Erythroblast (primary cell): ENCODE measurements around the gene ZDHHC16.
"Not testable (repeated sequence)": the region's sequence is repeated elsewhere in the genome, so short reads cannot be mapped to it uniquely, and the experiment has no call there.

Experiments
- DNase-seq, 2 experiments: peaks; one replicate each; lab custom pipeline; 2025; lab: John Stamatoyannopoulos, UW
- GATA1 ChIP-seq: IDR thresholded peaks from 2 replicates; pipeline ENCODE4 v1.6.1; 2011; ENCODE audit warnings: low read depth, mild to moderate bottlenecking, control low read depth, low read length, moderate library complexity
- POLR2A ChIP-seq: IDR thresholded peaks from 2 replicates; pipeline ENCODE4 v1.6.1; 2011; ENCODE audit warnings: mild to moderate bottlenecking, low read length

Gene ZDHHC16

DNA sequence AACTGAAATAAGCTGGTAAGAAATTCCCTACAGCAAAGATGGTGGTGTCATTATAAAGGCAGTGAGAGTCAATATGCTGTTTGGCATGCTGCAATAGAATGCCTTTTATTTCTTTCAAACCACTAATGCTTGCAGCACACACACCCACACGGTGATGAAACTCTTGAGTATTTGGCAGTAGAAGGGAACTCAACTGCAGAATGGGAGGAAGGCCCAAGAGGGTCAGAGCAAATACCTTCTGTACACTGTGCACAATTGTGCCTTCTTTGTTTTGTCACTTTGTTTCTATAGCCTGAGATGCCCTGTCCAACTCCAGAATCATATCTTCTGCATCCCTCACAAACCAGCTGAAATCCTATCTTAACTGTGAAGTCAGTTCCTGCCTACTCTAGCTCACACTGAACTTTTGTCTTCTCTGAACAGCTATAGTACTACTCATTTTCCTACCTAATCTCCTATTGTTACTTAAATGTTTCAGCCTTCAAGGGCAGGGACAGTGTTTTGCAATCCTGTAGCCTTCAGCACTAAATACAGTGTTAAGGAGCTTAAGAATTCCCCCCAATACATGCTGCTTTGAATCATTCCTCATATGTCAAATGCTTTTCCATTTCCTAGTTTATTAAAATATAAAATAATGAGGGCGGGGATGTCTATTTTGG lies 30.1 kb downstream of the ZDHHC16 start:
- TF ChIP-seq GATA1, result no peak
- no peak for DNase-seq

- not testable (repeated sequence) for DNase-seq
Observed at GRCh38 chr10:97479410-97479809, 33.4 kb downstream of the ZDHHC16 start.

GRCh38 chr10:97479939-97480338 lies 34.0 kb downstream of the ZDHHC16 start:
- no peak for TF ChIP-seq GATA1
- no peak for TF ChIP-seq POLR2A
- no peak for DNase-seq

GRCh38 chr10:97481071-97481470 lies 35.1 kb downstream of the ZDHHC16 start:
- DNase-seq, result no peak
- TF ChIP-seq POLR2A (no peak), GATA1 (no peak)

DNA sequence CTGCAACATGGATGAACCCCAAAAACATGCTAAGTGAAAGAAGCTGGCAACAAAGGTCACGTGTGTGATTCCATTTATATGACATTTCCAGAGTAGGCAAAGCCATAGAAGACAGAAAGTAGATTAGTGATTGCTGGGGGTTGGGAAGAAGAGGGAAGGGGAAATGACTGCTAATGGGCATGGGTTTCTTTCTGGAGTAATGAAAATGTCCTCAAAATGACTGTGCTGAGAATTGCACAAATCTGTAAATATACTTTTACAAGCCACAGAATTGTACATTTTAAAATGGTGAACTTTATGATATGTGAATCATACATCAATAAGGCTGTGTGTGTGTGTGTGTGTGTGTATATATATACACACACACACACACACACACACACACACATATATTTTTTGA lies 36.4 kb downstream of the ZDHHC16 start:
- no peak for DNase-seq
- no peak for TF ChIP-seq GATA1
- TF ChIP-seq POLR2A, result no peak

GRCh38 chr10:97483506-97483905 lies 37.5 kb downstream of the ZDHHC16 start:
- DNase-seq, result no peak
- TF ChIP-seq POLR2A (no peak), GATA1 (no peak)

DNA sequence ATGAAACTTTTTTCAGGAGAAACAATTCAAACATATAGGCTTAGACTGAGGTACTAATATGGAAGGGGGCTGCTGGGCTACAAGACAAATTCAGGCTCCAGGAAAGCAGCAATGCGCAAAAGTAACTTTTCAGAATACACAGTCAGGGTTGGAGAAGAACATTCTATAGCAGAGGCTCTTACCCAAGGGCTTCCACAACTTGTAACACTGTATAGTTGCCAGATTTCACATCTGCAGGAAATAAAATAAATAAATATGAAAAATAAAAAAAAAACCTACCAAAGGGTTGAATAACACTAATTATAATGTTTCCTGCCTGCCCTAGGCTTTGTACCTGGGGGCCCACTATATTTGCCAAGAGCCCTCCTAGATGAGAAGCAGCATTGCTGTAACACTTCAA lies 37.9 kb downstream of the ZDHHC16 start:
- no peak for DNase-seq
- no peak for TF ChIP-seq GATA1
- no peak for TF ChIP-seq POLR2A

DNA sequence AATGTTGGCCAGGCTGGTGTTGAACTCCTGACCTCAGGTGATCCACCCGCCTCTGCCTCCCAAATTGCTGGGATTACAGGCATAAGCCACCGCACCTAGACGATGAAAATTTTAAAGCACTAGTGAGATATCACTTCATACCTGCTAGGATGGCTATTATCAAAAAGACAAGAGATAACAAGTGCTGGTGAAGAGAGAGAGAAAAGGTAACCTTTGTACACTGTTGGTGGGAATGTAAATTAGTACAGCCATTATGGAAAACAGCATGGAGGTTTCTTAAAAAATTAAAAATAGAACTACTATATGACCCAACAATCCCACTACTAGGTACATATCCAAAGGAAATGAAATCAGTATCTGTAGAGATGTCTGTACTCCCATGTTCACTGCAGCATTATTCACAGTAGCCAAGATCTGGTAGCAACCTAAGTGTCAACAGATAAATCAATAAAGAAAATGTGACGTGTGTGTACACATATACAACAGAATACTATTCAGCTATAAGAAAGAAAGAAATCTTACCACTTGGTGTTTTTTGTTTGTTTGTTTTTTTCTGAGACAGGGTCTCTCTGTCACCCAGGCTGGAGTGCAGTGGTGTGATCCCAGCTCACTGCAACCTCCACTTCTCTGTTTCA lies 39.8 kb downstream of the ZDHHC16 start:
- TF ChIP-seq POLR2A (no peak), GATA1 (no peak)
- no peak for DNase-seq

DNA sequence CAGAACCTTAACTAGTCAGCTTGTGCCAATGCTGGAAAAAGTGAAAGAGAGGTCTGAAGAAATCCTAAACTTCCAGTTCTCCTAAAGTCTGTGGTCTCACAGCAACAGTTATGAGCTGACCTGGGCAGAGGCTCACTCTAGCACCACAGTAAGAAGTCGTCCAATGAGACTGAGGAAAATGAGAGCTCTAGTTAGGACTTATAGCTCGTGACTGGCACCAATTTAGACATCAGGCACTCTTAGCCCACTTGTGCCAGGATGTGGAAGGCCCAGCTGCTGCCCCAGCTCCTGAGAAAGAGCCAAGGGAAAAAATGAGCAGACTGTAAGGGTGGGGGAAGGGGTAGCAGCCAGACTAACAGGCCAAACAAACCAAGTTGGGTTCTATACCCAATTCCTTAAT lies 44.6 kb downstream of the ZDHHC16 start:
- no peak for DNase-seq
- TF ChIP-seq POLR2A, result no peak
- no peak for TF ChIP-seq GATA1

- no peak for DNase-seq
- TF ChIP-seq POLR2A (no peak), GATA1 (no peak)
Observed at GRCh38 chr10:97494151-97494550, 48.2 kb downstream of the ZDHHC16 start.

- TF ChIP-seq GATA1, result no peak
- no peak for TF ChIP-seq POLR2A
- no peak for DNase-seq
Observed at GRCh38 chr10:97494863-97495506, 49.0 kb downstream of the ZDHHC16 start.

DNA sequence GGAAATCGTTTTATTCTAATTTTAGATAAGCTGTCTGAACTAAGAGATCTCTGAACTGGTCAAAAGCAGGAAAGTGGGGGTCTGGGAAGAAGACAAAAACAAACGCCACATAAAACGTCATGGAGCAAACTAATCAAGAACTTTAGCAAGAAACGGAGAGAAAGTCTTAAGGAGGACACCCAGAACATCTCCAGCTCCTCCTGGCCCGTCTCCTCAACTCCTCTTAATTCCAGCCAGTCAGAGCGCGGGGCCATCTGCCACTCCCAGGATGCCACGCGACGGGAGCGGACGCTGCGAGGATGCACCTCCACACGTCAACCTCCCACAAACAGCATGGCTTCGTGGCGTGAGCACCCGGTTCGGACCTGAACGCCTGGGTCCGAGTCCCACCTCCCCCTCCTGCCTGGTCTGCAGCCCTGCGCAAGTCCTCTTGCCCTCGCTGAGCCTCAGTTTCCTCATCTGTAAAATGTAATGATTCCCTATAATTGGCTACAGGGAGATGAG lies 51.6 kb downstream of the ZDHHC16 start:
- TF ChIP-seq GATA1 (no peak), POLR2A (no peak)
- DNase-seq, result peak; percentile 87 to 88

GRCh38 chr10:97498076-97498840 lies 52.3 kb downstream of the ZDHHC16 start, which contains the start of gene MMS19:
TSS of gene MMS19 (minus strand) at chr10:97498422. CDS start at chr10:97498384, 38 bp downstream.
- TF ChIP-seq GATA1 (no peak), POLR2A (peak; percentile 85)

More at GRCh38 chr10:97498076-97498840, 52.3 kb downstream of the ZDHHC16 start, which contains the start of gene MMS19:
- DNase-seq, result peak; percentile 98 to 100
